Inflammatory macrophage treated with lipopolysaccharide for 4 hours (primary cell): Measurements from ENCODE around the gene FYCO1.

ENCODE experiments used
- DNase-seq: peaks from one replicate; pipeline ENCODE4 v3.0.0-alpha.2; 2020

The FYCO1 gene

GRCh38 chr3:45981346-45982074 is 14.1 kb downstream of the FYCO1 start:
- no peak for DNase-seq

- DNase-seq, result no peak
Measured at GRCh38 chr3:45980819-45981218, 14.8 kb downstream of the FYCO1 start.

DNA sequence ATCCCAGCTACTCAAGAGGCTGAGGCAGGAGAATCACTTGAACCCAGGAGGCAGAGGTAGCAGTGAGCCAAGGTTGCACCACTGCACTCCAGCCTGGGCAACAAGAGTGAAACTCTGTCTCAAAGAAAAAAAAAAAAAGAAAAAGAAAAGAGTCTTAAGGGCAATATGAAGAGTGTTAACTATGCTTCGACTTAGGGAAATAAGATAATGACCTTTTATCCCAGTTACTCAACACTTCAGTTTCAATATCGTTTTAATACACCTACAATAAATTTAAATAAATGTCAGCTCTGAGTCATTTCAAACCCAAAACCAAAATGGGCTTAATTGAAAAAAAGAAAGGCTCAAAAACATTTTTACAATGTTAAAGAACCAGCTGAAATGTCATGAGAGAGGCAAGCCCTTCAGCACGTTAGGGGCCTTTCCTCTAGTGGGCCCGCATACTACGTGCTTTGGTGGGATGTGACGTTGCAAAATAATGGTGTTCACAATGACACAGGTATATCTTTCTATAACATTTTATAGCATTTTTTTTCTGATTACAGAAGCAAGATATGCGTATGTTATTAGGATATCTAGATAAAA is 15.3 kb downstream of the FYCO1 start:
- no peak for DNase-seq

- no peak for DNase-seq
Measured at GRCh38 chr3:45979378-45979777, 16.2 kb downstream of the FYCO1 start.

GRCh38 chr3:45978006-45978761 is 17.4 kb downstream of the FYCO1 start:
- DNase-seq, result no peak

- DNase-seq, result no peak
Measured at GRCh38 chr3:45976191-45977091, 19.2 kb downstream of the FYCO1 start.

- no peak for DNase-seq
Measured at GRCh38 chr3:45975686-45976085, 19.9 kb downstream of the FYCO1 start.

DNA sequence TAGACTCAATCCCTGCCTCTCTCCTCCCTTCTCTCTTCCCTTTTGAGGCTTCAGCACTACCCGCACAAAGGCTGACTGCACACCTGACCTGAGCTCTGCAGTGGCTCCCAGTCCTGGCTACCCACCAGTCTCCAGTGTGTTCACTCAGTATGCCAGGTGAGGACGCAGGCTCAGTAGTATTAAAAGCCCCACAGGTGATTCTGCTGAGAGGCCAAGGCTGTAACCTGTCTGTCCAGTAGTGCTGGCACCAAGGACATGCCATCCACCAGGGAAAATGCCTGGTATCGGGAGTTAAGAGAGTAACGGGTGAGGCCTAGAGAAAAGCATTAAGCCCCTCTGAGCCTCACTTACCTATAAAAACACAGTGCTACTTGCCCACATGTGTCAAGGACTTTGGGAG is 20.9 kb downstream of the FYCO1 start:
- DNase-seq, result no peak

DNA sequence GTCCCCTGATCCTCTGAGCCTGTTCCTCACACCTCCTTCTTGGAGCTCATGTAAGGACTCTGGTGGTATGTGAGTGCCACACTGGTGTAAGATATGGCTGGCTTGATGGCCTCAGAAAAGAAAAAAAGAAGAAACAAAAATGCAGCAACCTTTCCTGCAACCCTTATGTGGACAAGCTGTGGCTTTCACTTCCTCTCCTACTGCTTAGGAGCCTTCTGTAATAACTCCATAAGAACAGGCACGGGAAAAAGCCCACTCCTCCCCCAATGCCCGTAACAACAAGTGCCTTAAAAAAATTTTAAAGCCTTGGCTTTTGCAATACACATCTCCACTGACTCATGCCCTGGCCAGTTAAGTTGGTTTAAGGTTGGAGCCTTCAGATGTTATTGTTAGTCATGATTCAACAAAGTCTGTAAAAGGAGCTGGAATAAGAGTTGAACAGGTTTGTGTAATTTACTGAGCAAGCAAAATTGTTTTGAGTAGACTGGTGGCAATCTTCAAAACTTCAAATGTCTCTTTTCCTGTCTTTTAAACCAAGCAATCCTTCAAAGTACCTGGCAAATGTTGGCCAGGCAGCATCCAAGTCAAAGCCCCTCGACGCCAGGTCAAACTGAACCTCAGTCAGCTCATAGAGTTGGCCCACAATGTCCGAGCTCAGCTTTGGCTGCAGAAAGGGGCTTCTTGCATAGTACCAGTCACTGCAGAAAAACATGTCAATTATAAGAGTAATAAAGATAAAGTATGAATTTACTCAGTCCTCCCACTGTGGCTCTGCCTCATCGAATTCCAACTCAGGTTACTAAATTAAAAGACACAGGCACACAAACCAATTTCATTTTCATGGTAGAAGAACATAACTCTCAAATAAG is 22.9 kb downstream of the FYCO1 start:
- peak; percentile 95 for DNase-seq

DNA sequence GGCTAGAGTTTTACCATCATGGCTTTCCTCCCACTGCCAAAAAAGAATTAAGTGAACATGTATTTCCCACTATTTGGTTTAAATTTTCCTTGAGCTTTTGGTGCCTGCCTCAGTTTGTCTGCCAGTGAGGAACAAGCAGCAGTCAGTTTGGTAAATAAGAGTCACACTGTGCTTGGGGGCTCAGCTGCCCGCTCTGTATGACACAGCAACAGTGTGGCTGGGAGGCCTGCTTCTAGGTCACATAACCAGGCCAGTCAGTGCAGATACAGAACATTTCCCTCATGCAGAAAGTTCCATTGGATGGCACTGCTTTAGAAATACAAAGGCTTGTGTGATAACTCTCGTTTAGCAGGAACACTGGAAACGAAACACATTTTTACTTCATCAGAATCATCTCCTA is 25.7 kb downstream of the FYCO1 start:
- DNase-seq, result no peak

- DNase-seq, result no peak
Measured at GRCh38 chr3:45969116-45969515, 26.5 kb downstream of the FYCO1 start.

GRCh38 chr3:45968706-45969105 is 26.9 kb downstream of the FYCO1 start:
- no peak for DNase-seq

DNA sequence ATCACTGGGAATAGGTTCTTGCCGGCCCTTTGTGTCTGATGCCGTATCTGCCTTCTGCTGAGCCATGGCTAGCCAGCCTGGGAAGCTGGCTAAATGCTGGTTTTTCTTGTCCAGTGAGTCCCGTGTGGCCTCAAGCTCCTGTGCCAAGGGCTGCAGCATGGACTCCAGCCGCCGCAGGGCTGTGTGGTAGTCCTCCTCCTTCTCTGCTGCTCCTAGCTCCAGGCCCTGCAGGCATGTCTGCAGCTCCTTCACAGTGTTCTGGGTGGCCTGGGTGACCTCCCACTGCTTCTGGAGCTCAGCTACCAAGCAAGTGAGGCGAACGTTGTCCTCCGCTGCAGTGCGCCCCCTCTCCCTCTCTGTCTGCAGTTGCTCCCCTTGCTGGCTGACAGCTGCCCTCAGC is 27.5 kb downstream of the FYCO1 start:
- DNase-seq, result no peak

- DNase-seq, result no peak
Measured at GRCh38 chr3:45967724-45968123, 27.9 kb downstream of the FYCO1 start.

DNA sequence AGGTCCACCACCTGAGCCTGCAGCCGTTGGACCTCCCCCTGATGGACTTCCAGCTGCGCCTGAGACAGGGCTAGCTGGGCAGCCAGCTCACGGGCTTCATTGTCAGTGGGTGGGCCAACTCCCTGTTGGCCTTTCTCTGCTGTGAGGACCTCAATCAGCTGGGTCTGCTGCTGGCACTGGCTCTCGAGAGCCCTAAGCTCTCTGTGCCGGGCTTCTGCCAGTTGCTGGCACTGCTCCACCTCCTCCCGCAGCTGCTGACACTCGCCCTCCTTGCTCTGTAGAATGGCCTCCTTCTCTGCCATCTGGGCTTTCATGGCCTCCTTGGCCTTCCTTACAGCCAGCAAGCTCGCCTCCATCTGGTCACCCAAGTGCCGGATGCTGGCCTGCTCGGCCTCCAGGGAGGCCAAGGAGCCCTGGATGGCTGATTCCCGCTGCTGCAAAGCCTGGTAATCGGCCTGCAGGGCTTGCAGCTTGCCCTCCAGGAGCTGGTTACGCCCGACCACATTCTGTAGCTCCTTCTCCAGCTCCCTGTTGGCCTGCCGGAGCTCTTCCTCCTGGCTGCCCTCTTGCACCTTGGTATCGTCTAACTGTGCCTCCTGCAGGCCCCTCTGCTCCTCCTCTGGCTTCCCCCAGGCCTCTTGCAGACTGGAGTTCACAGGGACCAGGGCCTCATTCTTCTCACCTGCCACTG is 28.5 kb downstream of the FYCO1 start:
- DNase-seq, result no peak

DNA sequence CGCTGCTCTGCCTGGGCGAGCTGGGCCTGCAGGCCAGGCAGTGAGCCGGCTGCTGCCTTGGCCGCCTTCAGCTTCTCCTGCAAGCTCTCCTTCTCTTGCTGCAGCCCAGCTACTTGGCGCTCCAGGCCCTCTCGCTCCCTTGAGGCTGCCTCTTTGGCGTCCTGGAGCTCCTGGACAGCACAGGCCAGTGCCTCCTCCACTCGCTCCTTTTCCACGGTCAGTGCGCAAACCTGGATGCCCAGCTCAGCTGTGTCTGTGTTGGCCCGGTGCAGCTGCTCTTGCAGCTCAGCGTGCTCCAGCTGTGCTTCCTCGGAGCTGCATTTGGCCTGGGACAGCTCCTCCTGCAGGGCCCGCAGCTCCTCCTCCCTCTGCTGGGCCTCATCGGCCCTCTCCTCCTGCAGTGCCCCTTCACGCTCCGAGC is 29.2 kb downstream of the FYCO1 start:
- no peak for DNase-seq

- DNase-seq, result no peak
Measured at GRCh38 chr3:45965653-45966052, 30.0 kb downstream of the FYCO1 start.

- DNase-seq, result no peak
Measured at GRCh38 chr3:45965253-45965652, 30.4 kb downstream of the FYCO1 start.

GRCh38 chr3:45964139-45964538 is 31.5 kb downstream of the FYCO1 start:
- no peak for DNase-seq

- DNase-seq, result no peak
Measured at GRCh38 chr3:45962033-45962432, 33.6 kb downstream of the FYCO1 start.

DNA sequence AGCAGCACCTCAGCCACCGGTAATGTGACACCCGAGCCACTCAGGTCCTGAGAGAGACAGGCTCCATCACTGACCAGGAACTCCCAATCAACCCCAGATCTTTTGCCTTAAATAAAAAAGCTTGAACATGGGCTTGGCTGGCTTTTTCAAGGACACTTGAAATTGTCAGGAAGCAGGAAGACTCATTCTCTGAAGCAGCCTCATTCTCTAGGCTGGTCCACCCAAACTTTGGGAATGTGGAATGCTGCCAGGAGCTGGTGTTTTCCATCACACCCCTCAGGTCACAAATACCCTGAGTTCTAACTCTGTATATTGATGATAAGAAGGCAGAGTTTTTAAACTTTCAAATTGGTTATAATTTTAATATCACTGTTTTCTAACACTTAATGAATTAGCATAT is 35.3 kb downstream of the FYCO1 start:
- DNase-seq, result no peak
